Aorta (tissue), 5 donors: Measurements from ENCODE around the gene OTOP3. TPM values are rescaled to one million over a fixed set of nuclear protein-coding genes. Genes with fewer than 3 reads are reported as not detected.
"Not testable (repeated sequence)": the region's sequence is repeated elsewhere in the genome, so short reads cannot be mapped to it uniquely, and the experiment has no call there.

ENCODE experiments used
- ATAC-seq: fragments of 200-7000 bp; cut with Tn5 transposase; one replicate; pipeline ENCODE4 v1.9.1; 2022; ENCODE audit warnings: moderate library complexity; ENCODE audit not compliant: low FRiP score
- DNase-seq, 2 donors: peaks; one replicate each; pipeline ENCODE4 v3.0.0-alpha.2; 2020
- H3K27ac ChIP-seq, 2 donors: one replicate each; pipeline ENCODE4 v1.5.1; 2013; ENCODE audit warnings: low read length in 2 of 2, mild to moderate bottlenecking in 2 of 2, moderate library complexity in 2 of 2, control low read depth in 1 of 2, inconsistent platforms in 1 of 2, low read depth in 1 of 2
- H3K27me3 ChIP-seq, 2 donors: one replicate each; pipeline ENCODE4 v1.6.1; 2013; ENCODE audit warnings: control low read depth in 1 of 2, low read length in 1 of 2, mild to moderate bottlenecking in 1 of 2, moderate library complexity in 1 of 2; ENCODE audit not compliant: insufficient read depth in 2 of 2, control insufficient read depth in 1 of 2
- H3K36me3 ChIP-seq, 2 donors: one replicate each; pipeline ENCODE4 v1.6.1; 2013; ENCODE audit warnings: control low read depth in 1 of 2, low read length in 1 of 2, mild to moderate bottlenecking in 1 of 2; ENCODE audit not compliant: insufficient read depth in 2 of 2, control insufficient read depth in 1 of 2
- H3K4me1 ChIP-seq, 2 donors: one replicate each; pipeline ENCODE4 v1.6.1; 2013; ENCODE audit warnings: low read length in 2 of 2, control low read depth in 1 of 2, mild to moderate bottlenecking in 1 of 2, moderate library complexity in 1 of 2; ENCODE audit not compliant: insufficient read depth in 2 of 2, control insufficient read depth in 1 of 2
- H3K4me3 ChIP-seq, 2 donors: one replicate each; pipeline ENCODE4 v1.5.1; 2013; ENCODE audit warnings: low read length in 2 of 2, control low read depth in 1 of 2, mild to moderate bottlenecking in 1 of 2
- H3K9me3 ChIP-seq: one replicate; pipeline ENCODE4 v1.6.1; 2013; ENCODE audit warnings: mild to moderate bottlenecking, low read length; ENCODE audit not compliant: control insufficient read depth
- WGBS, 2 donors: extraction: QIAGEN DNeasy Blood & Tissue Kit; methylation state at CpG; one replicate each; pipeline ENCODE4 v1.1.7; 2013; 5-methylcytosine and 5-hydroxymethylcytosine counted together
- intact Hi-C, 2 donors: fragments of 100-400 bp; cut with DNase I; formaldehyde crosslinking; loops; one replicate each; pipeline versions ENCODE4 v1.14.2 to v1.15.0; 2022
- polyA plus RNA-seq, 2 donors: library from polyadenylated mRNA; stranded (reverse); fragments of 200-250 nt; gene quantifications; one replicate each; pipeline ENCODE4 v1.2.3, GENCODE V29; 2013
- total RNA-seq, 2 donors: library from RNA; stranded (reverse); fragmentation: NEBNext Ultra II Directional; extraction: Animal tissue kit (Norgen Biotek cat#: 25700); gene quantifications; one replicate each; pipeline ENCODE4 v1.2.1, GENCODE V29; 2021
- donor health status: healthy with polysubstance abuse.
- donor health status: Bipolar disorder and iron deficiency.
- donor health status: DM: no; HTN: no; CAD: no.
- donor health status: DM: no; HTN: no; CAD: no.
- donor health status: DM: yes; HTN: yes; CAD: no.

The OTOP3 gene
- total and polyA plus RNA-seq, 4 donors: 1.8 TPM; not detected in 3

DNA sequence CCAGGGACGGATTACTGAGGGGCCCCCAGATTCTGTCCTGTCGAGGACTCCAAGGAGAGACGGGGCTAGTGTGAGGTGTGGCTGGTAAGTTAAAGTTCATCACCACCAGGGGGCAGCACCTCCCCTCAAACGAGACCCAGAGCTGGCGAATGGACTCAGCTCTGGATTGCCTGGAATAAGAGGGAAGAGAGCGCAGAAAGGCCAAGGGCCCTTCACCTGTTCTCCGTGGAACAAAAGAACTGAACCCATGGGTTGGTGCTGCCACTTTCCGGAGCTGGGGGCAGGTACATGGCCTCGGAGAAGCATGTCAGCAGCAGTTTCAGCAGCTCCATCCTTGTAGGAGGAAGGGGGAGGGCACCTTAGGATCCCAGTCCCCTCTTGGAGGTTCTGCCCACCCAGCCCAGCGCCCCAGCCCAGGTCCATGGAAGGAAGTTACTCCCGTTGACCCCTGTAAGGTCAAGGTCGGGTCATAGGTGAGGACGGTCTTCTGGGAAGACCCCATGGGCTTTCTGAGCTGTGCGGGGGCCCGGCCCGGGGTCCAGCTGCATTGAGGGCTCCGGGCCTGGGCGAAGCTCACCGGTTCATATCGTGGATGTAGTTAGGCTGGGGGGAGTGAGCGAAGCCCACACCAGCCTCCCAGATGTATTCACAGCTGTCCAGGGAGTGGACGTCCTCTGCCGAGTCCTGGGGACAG is 26.1 kb downstream of the OTOP3 start:
- Histone ChIP-seq H3K27me3 (no peaks in the 10 kb centered on the region), H3K4me1 (no peaks in the 10 kb centered on the region), H3K36me3 (no peaks in the 10 kb centered on the region), H3K27ac (no peak overlapping the region), H3K9me3 (no peaks in the 10 kb centered on the region), H3K4me3 (no peak overlapping the region)
- intact Hi-C loops: loop anchor here (5.0 kb wide), 4 partner anchors 50 to 240 kb away; partner anchors contain the start of genes MRPL58 (in 2 of the 2) and ARMC7 (in 1 of the 2)
- ATAC-seq (peak; percentile 83), DNase-seq (peak; percentile 93 to 95)
- 44 to 46% methylated on average over 23 of the region's 23 CpGs for WGBS, 2 donors

DNA sequence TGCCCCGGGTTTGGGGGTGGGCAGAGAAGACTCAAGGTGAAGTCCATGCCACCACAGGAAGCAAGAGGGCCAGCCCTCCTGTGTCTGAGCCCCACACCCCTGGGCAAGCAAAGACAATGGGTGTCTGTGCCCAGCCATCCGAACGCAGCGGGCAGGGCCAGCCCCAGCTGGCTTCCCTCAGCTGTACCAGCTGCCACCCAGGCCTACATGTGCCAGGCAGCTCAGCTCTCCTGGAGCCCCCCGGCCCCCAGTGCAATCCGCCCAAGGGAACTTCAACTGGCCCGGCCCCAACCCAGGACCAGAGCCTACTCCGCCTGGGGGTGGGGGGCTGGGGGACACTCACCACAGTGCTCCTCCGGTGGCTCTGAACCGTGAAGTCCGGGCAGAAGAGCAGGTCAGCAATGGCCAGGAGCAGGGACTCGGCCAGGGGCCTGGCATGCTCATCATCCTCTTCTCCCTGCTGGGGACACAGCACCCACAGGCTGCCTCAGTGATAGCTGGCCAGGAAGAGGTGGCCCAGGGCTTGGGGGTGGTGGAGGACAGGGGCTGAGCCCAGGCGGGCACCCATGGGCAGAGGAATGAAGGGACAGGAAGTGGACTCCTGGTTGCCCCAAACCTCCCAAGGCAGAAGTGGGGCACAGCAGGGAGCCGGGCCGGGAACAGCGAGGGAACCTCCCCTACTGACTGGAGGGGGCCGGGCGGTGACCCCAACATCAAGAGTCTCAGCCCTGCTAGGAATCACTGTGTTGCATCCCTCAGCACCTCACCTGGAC is 27.1 kb downstream of the OTOP3 start:
- intact Hi-C loops: loop anchor here (5.0 kb wide), 4 partner anchors 49 to 239 kb away; partner anchors contain the start of genes MRPL58 (in 2 of the 2) and ARMC7 (in 1 of the 2)
- DNase-seq (no peak), ATAC-seq (no peak)
- no peak overlapping the region for H3K27ac ChIP-seq
- H3K36me3 ChIP-seq: no peaks in the 10 kb centered on the region
- 88 to 90% methylated on average over 16 to 18 of the region's 18 CpGs for WGBS, 2 donors
- H3K9me3 ChIP-seq: no peaks in the 10 kb centered on the region
- H3K4me1 ChIP-seq: no peaks in the 10 kb centered on the region
- no peak overlapping the region for H3K4me3 ChIP-seq
- no peaks in the 10 kb centered on the region for H3K27me3 ChIP-seq

DNA sequence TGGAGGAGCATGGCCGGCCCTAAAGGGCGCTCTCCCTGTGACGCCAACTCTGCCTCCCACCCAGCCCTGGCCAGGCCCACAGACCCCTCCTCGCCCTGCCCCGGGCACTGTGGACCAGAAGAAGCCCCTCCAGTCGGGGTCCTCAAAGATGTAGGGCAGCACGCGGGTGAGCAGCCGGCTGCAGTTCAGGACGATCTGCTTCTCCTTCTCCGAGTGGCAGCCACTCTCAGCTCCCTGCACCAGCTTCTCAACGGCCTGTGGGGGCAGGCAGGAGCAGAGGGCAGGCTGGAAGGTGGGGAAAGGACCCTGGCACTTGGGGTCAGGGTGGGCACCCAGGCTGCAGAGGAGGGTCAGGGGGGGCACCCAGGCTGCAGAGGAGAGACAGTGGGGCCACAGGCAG is 28.0 kb downstream of the OTOP3 start:
- no peak for ATAC-seq
- no peak overlapping the region for H3K27ac ChIP-seq
- intact Hi-C loops: loop anchor here (5.0 kb wide), 4 partner anchors 49 to 239 kb away; partner anchors contain the start of genes MRPL58 (in 2 of the 2) and ARMC7 (in 1 of the 2)
- WGBS, 2 donors: 79 to 80% methylated on average over 12 of the region's 12 CpGs
- DNase-seq: no peak
- no peaks in the 10 kb centered on the region for H3K4me1 ChIP-seq
- no peaks in the 10 kb centered on the region for H3K9me3 ChIP-seq
- H3K4me3 ChIP-seq: no peak overlapping the region
- H3K36me3 ChIP-seq: no peaks in the 10 kb centered on the region
- no peaks in the 10 kb centered on the region for H3K27me3 ChIP-seq

GRCh38 chr17:74964246-74964761 is 28.6 kb downstream of the OTOP3 start:
- no peak for ATAC-seq
- H3K27ac ChIP-seq: no peak overlapping the region
- H3K9me3 ChIP-seq: no peaks in the 10 kb centered on the region
- H3K4me3 ChIP-seq: no peak overlapping the region
- intact Hi-C loops: loop anchor here (5.0 kb wide), 4 partner anchors 48 to 238 kb away; partner anchors contain the start of genes MRPL58 (in 2 of the 2) and ARMC7 (in 1 of the 2)
- no peaks in the 10 kb centered on the region for H3K27me3 ChIP-seq
- no peaks in the 10 kb centered on the region for H3K36me3 ChIP-seq
- H3K4me1 ChIP-seq: no peaks in the 10 kb centered on the region
- 91 to 93% methylated on average over 12 of the region's 12 CpGs for WGBS, 2 donors
- DNase-seq: no peak

DNA sequence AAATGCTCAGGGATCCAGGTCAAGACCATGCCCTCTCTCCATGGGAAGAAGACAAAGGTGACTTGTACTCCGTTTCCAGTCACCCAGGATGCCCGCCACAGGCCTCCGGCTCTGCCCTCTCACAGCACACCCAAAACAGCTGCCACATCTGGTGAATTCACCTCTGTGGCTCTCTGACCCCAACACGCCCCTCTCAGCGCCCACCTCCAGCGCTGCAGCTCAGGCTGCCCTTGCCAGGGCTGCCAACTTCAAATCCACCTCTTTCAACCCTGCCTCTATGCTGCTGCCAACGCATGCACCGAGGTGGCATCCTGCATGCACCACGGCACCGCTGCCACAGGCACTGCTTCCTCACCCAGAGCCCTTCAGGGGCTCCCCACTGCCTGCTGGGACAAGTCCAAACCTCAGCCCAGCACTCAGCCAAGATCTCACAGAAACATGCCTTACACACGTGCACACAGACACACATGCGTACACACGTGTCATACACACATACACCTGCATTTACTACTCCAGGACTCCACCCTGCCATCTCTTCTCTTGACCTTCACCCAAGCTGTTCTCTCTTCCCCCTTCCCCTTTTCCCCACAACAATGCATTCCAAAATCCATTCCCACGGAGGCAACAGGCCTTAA is 29.4 kb downstream of the OTOP3 start:
- Histone ChIP-seq H3K4me3 (no peak overlapping the region), H3K27ac (no peak overlapping the region), H3K36me3 (no peaks in the 10 kb centered on the region), H3K4me1 (no peaks in the 10 kb centered on the region), H3K9me3 (no peaks in the 10 kb centered on the region), H3K27me3 (no peaks in the 10 kb centered on the region)
- WGBS, 2 donors: 84 to 89% methylated on average over 14 of the region's 14 CpGs
- ATAC-seq (no peak), DNase-seq (no peak)
- intact Hi-C loops: loop anchor here (5.0 kb wide), 4 partner anchors 47 to 237 kb away; partner anchors contain the start of genes MRPL58 (in 2 of the 2) and ARMC7 (in 1 of the 2)

GRCh38 chr17:74968361-74968780 is 32.7 kb downstream of the OTOP3 start:
- 87% methylated on average over 5 of the region's 5 CpGs for WGBS, 2 donors
- intact Hi-C loops: no loop called here

GRCh38 chr17:74969501-74969900 is 33.8 kb downstream of the OTOP3 start:
- H3K27me3 ChIP-seq, H3K4me3 ChIP-seq, H3K27ac ChIP-seq, intact Hi-C loops, H3K4me1 ChIP-seq, H3K9me3 ChIP-seq, H3K36me3 ChIP-seq, ATAC-seq, DNase-seq: not testable (repeated sequence)
- WGBS, 2 donors: 90 to 94% methylated on average over 5 of the region's 5 CpGs

More at GRCh38 chr17:74968361-74968780, 32.7 kb downstream of the OTOP3 start:
- H3K36me3 ChIP-seq: no peaks in the 10 kb centered on the region
- no peaks in the 10 kb centered on the region for H3K4me1 ChIP-seq
- DNase-seq (no peak), ATAC-seq (no peak)
- H3K27ac ChIP-seq: no peak overlapping the region
- no peak overlapping the region for H3K4me3 ChIP-seq
- H3K27me3 ChIP-seq: no peaks in the 10 kb centered on the region
- no peaks in the 10 kb centered on the region for H3K9me3 ChIP-seq

DNA sequence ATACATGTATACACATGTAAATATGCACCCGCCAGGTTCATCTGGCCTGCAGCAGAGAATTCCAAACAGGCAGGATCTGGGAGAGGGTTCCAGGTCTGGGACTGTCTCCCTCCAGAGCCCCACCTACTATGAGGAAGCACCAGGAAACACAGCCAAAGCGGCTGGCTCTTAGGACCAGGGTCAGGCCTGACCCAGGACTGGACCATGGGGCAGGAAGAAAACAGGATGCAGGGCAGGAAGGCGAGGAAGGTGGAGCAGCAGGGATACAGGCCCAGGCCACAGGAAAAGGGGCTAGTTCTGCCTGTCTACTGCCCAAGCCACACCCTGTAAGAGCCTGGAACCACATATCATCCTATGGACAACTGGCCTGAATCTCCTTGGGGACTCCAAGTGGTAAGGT is 34.7 kb downstream of the OTOP3 start:
- no peak overlapping the region for H3K27ac ChIP-seq
- no peaks in the 10 kb centered on the region for H3K4me1 ChIP-seq
- ATAC-seq (no peak), DNase-seq (no peak)
- H3K27me3 ChIP-seq: no peaks in the 10 kb centered on the region
- H3K36me3 ChIP-seq: no peaks in the 10 kb centered on the region
- no peaks in the 10 kb centered on the region for H3K9me3 ChIP-seq
- intact Hi-C loops: no loop called here
- no peak overlapping the region for H3K4me3 ChIP-seq
- 90 to 96% methylated on average over 3 of the region's 3 CpGs for WGBS, 2 donors
